GM12865 (cell line): ENCODE results near the gene OGFR.

Source experiments
- DNase-seq: peaks from one replicate; pipeline ENCODE4 v3.0.0; 2010; ENCODE audit warnings: low read depth
- H3K4me3 ChIP-seq: 2 replicates; pipeline ENCODE4 v1.5.1; 2011; ENCODE audit warnings: mild to moderate bottlenecking, low read depth, low read length, control low read depth
- TF ChIP-seq, protein P1 (sequence below): IDR thresholded peaks from 2 replicates; pipeline ENCODE4 v1.5.1; 2011; ENCODE audit warnings: low read length, control low read depth, low read depth, inconsistent platforms; ENCODE audit not compliant: insufficient read depth; ENCODE audit errors: missing control alignments

Gene OGFR

DNA sequence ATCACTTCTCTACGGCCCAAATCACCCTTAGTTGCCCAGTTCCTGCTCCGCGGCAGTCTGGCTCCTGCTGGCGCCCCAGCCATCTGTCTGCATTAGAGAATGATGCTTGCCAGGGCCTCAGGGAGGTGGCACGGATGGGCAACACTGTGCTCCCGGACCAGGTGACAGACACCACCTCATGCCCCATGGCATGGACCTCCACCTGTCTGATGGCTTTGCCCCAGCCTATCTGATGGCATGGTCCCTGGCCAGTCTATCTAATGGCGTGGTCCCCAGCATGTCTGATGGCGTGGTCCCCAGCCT lies 27.2 kb upstream of the OGFR start:
- no peak for DNase-seq
- H3K4me3 ChIP-seq, result no peak overlapping the region
- TF ChIP-seq, protein P1, sequence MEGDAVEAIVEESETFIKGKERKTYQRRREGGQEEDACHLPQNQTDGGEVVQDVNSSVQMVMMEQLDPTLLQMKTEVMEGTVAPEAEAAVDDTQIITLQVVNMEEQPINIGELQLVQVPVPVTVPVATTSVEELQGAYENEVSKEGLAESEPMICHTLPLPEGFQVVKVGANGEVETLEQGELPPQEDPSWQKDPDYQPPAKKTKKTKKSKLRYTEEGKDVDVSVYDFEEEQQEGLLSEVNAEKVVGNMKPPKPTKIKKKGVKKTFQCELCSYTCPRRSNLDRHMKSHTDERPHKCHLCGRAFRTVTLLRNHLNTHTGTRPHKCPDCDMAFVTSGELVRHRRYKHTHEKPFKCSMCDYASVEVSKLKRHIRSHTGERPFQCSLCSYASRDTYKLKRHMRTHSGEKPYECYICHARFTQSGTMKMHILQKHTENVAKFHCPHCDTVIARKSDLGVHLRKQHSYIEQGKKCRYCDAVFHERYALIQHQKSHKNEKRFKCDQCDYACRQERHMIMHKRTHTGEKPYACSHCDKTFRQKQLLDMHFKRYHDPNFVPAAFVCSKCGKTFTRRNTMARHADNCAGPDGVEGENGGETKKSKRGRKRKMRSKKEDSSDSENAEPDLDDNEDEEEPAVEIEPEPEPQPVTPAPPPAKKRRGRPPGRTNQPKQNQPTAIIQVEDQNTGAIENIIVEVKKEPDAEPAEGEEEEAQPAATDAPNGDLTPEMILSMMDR, result no peak

DNA sequence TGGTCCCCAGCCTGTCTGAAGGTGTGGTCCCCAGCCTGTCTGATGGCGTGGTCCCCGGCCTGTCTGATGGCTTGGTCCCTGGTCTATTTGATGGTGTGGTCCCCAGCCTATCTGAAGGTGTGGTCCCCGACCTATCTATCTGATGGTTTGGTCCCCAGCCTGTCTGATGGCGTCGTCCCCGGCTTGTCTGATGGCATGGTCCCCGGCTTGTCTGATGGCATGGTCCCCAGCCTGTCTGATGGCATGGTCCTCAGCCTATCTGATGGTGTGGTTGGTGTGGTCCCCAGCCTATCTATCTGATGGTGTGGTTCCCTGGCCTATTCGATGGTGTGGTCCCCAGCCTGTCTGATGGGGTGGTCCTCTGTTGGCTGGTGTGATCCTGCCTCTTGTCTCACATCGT lies 26.6 kb upstream of the OGFR start:
- TF ChIP-seq, protein P1, result no peak
- no peak overlapping the region for H3K4me3 ChIP-seq
- DNase-seq, result no peak

DNA sequence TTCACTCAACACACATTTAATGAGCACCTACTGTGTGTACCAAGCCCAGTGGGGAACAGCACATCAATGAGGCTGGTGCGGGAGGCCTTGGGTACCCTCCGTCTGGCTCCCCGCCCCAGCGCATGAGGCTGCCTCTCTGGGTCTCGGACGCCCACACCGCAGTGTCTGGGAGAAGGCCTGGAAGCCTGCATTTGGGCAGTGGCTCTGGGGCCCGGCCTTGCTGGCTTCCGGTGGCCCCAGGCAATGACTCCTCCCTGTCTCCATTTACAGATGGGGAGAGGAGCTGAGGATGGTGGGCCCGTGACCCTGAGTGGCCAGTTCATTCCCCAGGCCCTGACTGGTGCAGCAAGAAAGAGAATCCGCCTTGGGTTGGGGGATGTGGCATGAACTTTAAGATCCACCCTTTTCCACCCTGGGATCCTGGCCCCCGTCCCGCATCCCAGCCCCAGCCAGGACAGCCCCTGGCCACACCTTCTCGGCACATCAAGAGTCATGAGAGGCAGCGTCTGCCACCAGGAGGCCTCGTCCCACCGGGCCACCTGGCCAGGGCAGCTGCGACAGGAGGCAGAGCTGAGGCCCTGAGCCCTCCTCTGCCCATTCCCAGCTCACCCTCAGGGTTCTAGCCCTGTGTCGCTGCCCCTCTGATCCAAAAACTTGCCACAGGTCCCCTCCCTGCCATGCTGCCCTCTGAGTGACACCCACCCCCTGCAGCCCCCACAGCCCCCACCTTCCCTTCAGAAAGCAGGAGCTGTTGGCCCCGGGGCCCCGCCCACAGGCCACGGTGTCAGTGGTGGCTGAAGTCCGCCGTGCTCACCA lies 25.8 kb upstream of the OGFR start:
- H3K4me3 ChIP-seq, result no peak overlapping the region
- TF ChIP-seq, protein P1, result no peak
- DNase-seq, result no peak

DNA sequence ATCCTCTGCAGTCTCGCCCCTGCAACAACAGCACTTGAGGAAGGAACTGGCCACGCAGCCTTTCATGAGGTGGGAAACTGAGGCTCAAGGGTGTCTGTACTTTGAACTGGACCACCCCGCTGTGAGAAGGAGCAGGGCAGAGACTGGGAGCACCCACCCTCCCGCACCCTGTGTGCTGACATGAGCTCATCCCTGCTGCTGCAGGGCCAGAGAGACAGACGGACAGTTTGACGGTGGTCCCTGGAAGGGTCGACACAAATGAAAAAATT lies 25.3 kb upstream of the OGFR start:
- no peak for DNase-seq
- no peak overlapping the region for H3K4me3 ChIP-seq
- TF ChIP-seq, protein P1, result no peak

DNA sequence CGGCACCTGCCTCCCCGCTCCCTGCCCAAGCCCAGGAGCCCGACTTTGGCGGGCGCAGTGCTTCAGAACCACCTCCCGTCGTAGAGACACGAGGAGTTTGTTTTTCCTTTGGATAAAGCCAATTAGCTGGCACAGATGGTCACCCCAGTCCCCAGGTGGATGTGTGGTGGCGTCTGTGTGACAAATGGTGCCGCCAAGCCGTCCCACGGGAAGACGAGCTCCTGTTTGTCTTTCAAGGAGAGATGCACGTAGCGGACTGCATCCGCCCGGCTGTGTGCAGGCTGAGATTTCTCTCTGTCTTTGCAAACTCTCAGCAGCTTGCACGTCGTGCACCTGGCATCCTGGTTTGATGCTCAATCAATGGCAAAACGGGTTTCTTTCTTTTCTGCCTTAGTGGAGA lies 24.4 kb upstream of the OGFR start:
- no peak for DNase-seq
- H3K4me3 ChIP-seq, result no peak overlapping the region
- TF ChIP-seq, protein P1, result no peak

DNA sequence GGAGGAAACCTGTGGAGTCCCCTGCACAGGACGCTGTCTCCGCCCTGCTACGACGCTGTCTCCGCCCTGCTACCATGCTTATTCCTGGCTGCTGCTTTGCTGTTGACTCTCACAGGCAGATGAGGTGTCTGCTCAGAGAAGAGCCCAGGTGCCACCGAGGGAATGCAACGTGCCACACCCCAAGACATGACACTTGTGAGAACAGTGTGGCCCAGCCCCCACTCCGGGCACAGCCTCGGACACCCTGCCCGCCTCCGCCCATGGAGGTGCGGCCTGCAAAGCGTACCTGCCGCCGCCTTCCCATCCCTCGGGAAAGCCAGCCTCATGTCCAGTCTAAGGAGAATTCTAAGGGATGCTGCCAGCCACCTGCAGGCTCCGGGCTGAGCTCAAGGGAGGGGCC lies 23.9 kb upstream of the OGFR start:
- no peak overlapping the region for H3K4me3 ChIP-seq
- no peak for DNase-seq
- TF ChIP-seq, protein P1, result no peak
